Activated T-helper 17 cell treated with anti-CD3 and anti-CD28 coated beads, Interleukin-2, amount 50 U/mL, for 72 hours (primary cell): ENCODE results near the gene LRRC8B. TPM values are rescaled to one million over a fixed set of nuclear protein-coding genes. Genes with fewer than 3 reads are reported as not detected.
"Not testable (repeated sequence)": the region's sequence is repeated elsewhere in the genome, so short reads cannot be mapped to it uniquely, and the experiment has no call there.

Source experiments
- ATAC-seq: fragments of 150-1000 bp; cut with Tn5 transposase; replicated peaks from 2 replicates; pipeline ENCODE4 v1.10.0; 2021; ENCODE audit warnings: mild to moderate bottlenecking, moderate library complexity
- H3K27ac Mint-ChIP-seq: one replicate; pipeline ENCODE4 v1.8.0; 2022; ENCODE audit warnings: mixed read lengths
- H3K27me3 Mint-ChIP-seq: one replicate; pipeline ENCODE4 v1.8.0; 2022; ENCODE audit warnings: mixed read lengths
- H3K36me3 Mint-ChIP-seq: one replicate; pipeline ENCODE4 v1.8.0; 2022; ENCODE audit warnings: low read depth, mild to moderate bottlenecking, mixed read lengths
- H3K4me1 Mint-ChIP-seq: one replicate; pipeline ENCODE4 v1.8.0; 2022; ENCODE audit warnings: mixed read lengths
- H3K4me3 Mint-ChIP-seq: one replicate; pipeline ENCODE4 v1.8.0; 2022; ENCODE audit warnings: mild to moderate bottlenecking, mixed read lengths
- H3K9me3 Mint-ChIP-seq: one replicate; pipeline ENCODE4 v1.8.0; 2022; ENCODE audit warnings: mixed read lengths
- total RNA-seq, 2 donors: library from RNA; stranded (reverse); gene quantifications; one replicate each; pipeline ENCODE4 v1.2.3, GENCODE V29; 2022

The LRRC8B gene
- 10 to 100 TPM; 16.3 to 45.8 TPM for total RNA-seq

DNA sequence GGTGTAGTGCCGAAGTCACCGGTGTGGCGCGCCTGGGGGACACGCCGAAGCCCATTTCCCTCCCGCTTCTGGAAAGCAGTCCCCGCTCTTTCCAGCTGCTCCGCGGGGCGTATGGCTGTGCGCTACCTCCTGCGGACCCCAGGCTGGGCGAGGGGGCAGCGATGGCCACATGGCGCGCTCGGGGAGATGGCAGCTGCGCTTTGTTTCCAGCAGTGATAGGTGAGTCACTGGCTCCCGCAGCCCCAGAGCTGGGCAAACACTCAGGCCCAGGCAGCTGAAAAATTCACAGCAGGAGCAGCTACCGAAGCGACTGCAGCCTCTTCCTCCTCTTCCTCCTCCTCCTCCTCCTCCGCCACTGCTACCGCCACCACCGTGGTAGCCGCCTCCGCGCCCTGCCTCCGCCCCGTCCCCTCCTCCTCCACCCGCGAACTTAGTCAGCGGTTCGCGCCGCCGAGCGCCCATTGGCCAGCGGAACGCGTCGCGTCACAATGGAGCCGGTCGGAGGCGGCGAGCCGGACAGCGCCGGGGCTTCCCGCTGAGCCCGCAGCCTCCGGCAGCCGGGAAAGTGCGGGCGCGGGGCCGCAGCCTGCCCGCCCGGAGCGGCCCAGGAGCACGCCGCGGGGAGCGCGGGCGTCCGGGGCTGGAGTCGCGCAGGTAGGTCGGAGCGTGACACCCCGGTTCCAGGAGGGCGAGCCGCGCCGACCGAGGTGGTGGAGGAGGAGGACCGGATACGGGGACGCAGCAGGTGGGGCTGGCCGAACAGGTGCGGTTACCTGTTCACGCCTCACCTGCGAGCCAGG is at the start of gene LRRC8B:
Gene LRRC8B, plus strand, starts transcription at position 461 of the 800 bp plus-strand sequence. CDS start 57,822 bp downstream, outside the sequence.
- H3K27ac Mint-ChIP-seq = no peak within 1 kb of the TSS
- H3K4me1 Mint-ChIP-seq = peaks cover 8% of the 10 kb centered on the region
- no peak within 1 kb of the TSS for H3K4me3 Mint-ChIP-seq
- peaks cover 6% of the 10 kb centered on the region for H3K9me3 Mint-ChIP-seq
- H3K36me3 Mint-ChIP-seq = peaks cover 8% of the 10 kb centered on the region
- ATAC-seq = peak; percentile 78
- no peaks in the 10 kb centered on the region for H3K27me3 Mint-ChIP-seq

DNA sequence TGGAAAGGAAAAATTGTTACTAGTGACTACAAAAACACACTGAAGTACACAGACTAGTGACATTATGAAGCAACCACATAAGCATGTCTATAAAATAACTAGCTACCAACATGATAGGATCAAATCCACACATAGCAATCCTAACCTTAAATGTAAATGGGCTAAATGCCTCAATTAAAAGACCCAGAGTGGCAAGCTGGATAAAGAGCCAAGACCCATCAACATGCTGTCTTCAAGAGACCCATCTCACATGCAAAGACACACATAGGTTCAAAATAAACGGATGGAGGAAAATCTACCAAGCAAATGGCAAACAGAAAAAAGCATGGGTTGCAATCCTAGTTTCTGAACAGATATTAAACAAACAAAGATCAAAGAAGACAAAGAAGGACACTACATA is 49.4 kb upstream of the LRRC8B start:
- no peak for ATAC-seq
- no peak overlapping the region for H3K27ac Mint-ChIP-seq
- no peaks in the 10 kb centered on the region for H3K27me3 Mint-ChIP-seq
- no peaks in the 10 kb centered on the region for H3K4me1 Mint-ChIP-seq
- no peak overlapping the region for H3K4me3 Mint-ChIP-seq
- peaks cover 7% of the 10 kb centered on the region for H3K9me3 Mint-ChIP-seq
- H3K36me3 Mint-ChIP-seq = no peaks in the 10 kb centered on the region

DNA sequence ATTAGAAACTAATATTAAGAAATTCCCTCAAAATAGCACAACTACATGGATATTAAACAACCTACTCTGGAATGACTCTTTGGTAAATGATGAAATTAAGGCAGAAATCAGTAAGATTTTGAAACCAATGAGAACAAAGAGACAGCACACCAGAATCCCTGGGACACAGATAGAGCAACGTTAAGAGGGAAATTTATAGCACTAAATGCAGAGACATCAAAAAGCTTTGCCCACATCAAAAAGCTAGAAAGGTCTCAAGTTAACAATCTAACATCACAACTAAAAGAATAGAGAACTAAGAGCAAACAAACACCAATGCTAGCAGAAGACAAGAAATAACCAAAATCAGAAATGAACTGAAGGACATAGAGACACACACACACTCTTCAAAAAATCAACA is 48.6 kb upstream of the LRRC8B start:
- H3K9me3 Mint-ChIP-seq = peaks cover 7% of the 10 kb centered on the region
- no peak overlapping the region for H3K4me3 Mint-ChIP-seq
- no peaks in the 10 kb centered on the region for H3K27me3 Mint-ChIP-seq
- no peaks in the 10 kb centered on the region for H3K36me3 Mint-ChIP-seq
- H3K27ac Mint-ChIP-seq = no peak overlapping the region
- ATAC-seq = no peak
- no peaks in the 10 kb centered on the region for H3K4me1 Mint-ChIP-seq

DNA sequence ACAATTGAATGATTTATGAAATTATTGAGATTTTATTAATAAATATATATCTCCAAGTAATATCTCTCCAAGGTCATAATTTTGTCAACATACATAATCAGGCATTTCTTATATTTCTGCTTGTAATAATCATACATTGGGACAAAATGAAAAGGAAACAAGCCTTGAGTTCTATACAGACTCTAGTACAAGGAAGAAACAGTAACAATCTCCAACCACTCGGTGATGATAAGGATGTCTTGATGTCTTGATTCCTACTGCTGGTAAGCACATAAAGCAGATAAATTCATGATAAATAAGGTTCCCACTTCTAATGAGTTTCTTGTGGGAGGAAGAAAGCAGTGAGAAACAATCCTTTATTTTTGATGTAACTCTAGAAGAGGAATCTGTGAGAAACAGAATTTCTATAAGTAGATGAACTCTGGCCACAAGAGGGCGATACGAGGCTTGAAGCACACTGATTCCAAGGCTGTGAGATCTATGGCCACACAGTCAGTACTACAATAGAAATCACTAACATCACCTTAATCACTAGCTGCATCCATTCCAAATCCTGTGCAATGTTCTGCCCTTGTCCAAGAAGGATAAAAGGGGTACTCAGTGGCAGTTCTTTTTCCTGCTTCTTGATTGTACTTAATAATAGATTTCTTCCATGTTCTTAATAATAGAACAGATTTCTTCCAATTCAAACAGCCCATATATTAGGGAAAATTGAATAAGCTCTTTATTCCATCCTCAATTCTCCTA is 41.4 kb upstream of the LRRC8B start:
- H3K4me3 Mint-ChIP-seq = no peak overlapping the region
- H3K9me3 Mint-ChIP-seq = peaks cover 7% of the 10 kb centered on the region
- no peak overlapping the region for H3K27ac Mint-ChIP-seq
- H3K36me3 Mint-ChIP-seq = no peaks in the 10 kb centered on the region
- H3K4me1 Mint-ChIP-seq = peaks cover 12% of the 10 kb centered on the region
- H3K27me3 Mint-ChIP-seq = no peaks in the 10 kb centered on the region
- ATAC-seq = peak; percentile 86

DNA sequence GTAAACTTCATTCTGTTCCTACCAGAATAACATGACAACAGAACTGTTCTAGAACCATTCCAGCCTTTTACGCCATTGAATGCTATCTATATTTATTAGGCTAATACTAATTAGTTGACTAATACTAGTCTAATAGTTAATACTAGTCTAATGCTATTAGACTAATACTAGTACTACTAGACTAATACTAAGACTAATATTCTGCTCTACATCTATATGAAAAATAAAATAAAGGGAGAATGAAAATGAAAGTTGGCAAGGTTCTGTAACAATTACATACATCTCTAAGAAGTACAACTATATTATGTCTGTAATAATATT is 40.9 kb upstream of the LRRC8B start:
- no peaks in the 10 kb centered on the region for H3K27me3 Mint-ChIP-seq
- peaks cover 16% of the 10 kb centered on the region for H3K4me1 Mint-ChIP-seq
- no peak overlapping the region for H3K27ac Mint-ChIP-seq
- ATAC-seq = no peak
- no peak overlapping the region for H3K4me3 Mint-ChIP-seq
- peaks cover 7% of the 10 kb centered on the region for H3K9me3 Mint-ChIP-seq
- no peaks in the 10 kb centered on the region for H3K36me3 Mint-ChIP-seq

DNA sequence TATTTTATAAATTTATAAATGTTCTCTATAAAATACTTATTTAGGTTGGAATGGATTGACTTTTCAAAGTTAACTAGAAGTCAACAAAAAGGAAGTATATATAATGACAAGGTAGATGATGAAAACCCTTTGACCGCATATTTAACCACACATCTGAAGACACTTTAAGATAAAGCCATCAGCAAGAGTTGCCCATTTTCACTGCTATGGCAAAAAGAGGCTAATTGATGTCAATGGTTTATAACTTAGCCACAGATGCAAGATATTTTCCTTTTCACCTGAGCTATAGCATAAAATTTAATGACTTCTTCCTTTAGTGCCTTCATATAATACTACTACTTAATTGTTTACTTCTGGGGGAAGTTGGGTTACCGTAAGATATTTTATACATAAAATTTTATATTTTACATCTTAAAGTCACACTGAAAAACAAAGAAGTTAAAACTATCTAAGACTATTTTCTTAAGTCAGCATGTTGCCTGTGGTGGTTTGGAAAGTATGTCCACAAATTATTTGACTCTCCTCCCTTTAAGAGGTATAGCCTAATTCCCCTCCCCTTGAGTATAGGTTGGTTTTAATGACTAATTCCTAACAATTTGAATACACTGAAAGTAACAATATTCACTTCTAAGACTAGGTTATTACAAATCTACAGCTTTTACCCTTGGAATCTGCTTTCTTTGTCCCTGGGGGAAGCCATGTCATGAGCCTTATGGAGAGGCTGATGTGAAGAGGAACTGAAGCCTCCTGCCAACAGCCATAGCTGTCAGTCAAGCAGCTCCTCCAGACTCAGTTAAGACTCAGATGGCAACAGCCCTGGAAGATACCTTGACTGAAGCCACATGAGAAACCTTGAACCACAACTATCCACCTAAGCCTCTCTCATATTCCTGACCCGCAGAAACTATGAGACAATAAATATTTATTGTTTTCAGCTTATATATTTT is 40.3 kb upstream of the LRRC8B start:
- no peaks in the 10 kb centered on the region for H3K36me3 Mint-ChIP-seq
- H3K27ac Mint-ChIP-seq = no peak overlapping the region
- peaks cover 7% of the 10 kb centered on the region for H3K9me3 Mint-ChIP-seq
- no peak overlapping the region for H3K4me3 Mint-ChIP-seq
- peaks cover 16% of the 10 kb centered on the region for H3K4me1 Mint-ChIP-seq
- peak; percentile 64 for ATAC-seq
- no peaks in the 10 kb centered on the region for H3K27me3 Mint-ChIP-seq

DNA sequence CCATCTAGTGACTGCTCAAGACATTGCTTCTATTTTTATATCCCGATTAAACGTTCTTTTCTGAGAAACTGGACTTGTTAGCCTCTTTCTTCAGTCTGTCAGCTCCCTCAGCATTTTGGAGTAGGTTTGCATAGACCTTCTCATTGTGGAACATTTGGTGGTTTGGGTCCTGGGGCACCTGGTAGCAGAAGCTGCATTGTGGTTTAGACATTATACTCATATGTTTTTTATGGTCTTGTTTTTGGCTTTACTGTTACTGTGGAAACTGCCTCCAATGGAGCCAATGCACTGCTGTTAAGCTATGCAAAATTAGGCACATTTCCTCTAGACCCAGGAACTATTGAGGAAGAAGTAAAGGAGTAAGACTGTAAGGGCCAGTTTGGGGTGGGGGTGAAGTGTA is 36.7 kb upstream of the LRRC8B start:
- no peaks in the 10 kb centered on the region for H3K27me3 Mint-ChIP-seq
- peaks cover 15% of the 10 kb centered on the region for H3K4me1 Mint-ChIP-seq
- H3K27ac Mint-ChIP-seq = no peak overlapping the region
- peak; percentile 45 for ATAC-seq
- no peaks in the 10 kb centered on the region for H3K36me3 Mint-ChIP-seq
- H3K9me3 Mint-ChIP-seq = no peaks in the 10 kb centered on the region
- no peak overlapping the region for H3K4me3 Mint-ChIP-seq

DNA sequence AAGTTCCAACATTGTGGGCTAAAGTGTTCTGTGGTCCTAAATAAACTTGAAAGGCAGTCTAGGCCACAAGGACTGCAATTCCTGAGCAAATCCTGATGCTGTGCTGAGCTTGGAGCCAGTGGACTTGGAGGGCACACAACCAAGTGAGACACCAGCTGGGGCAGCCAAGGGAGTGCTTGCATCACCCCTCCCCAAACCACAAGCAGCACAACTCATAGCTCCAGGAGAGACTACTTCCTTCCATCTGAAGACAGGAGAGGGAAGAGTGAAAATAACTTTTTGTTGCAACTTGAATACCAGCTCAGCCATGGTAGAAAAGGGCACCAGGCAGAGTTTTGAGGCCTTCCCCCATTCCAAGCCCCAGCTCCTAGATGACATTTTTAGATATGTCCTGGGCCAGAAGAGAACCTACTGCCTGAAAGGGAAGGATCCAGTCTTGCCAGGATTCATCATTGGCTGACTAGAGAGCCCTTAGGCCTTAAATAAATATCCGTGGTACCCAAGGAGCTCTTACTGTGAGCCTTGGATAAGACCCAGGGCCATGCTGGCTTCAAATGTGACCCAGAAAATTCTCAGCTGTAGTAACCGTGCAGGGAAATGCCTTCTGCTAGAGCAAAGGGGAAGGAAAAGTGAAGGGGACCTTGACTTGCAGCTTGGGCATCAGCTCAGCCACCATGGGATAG is 35.4 kb upstream of the LRRC8B start:
- Mint-ChIP-seq H3K27me3 (no peaks in the 10 kb centered on the region), H3K9me3 (no peaks in the 10 kb centered on the region), H3K36me3 (no peaks in the 10 kb centered on the region), H3K4me3 (no peak overlapping the region), H3K27ac (no peak overlapping the region), H3K4me1 (peaks cover 9% of the 10 kb centered on the region)
- ATAC-seq = no peak

DNA sequence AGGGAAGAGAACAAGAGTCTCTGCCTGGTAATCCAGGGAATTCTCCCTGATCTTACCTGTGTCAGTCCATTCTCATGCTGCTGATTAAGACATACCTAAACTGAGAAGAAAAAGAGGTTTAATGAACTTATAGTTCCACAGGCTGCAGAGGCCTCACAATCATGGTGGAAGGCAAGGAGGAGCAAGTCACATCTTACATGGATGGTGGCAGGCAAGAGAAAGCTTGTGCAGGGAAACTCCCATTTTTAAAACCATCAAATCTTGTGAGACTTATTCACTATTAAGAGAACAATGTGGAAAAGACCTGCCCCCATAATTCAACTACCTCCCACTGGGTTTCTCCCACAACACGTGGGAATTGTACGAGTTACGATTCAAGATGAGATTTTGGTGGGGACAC is 34.2 kb upstream of the LRRC8B start:
- no peak overlapping the region for H3K27ac Mint-ChIP-seq
- no peaks in the 10 kb centered on the region for H3K9me3 Mint-ChIP-seq
- ATAC-seq = no peak

DNA sequence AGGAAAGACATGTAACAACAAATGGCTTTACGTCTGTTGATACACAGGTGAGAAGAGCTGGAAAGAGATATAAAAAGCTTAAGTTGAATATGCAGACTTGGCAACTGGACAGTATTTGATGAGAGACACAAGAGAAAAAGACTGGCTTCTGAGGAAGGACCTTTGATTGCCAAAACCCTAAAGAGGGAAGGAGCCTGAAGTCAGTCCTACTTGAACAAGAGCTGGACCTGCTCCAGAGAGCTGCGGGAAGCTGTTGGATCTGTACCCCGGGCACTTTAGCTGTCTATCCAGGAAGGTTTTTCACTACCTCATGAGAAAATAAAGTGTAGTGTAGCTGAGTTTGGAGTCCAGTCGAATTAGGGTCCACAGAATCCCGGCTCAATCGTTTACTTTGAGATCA is 25.3 kb upstream of the LRRC8B start:
- Mint-ChIP-seq H3K9me3 (no peaks in the 10 kb centered on the region), H3K4me1 (no peaks in the 10 kb centered on the region), H3K4me3 (no peak overlapping the region), H3K36me3 (no peaks in the 10 kb centered on the region), H3K27ac (no peak overlapping the region), H3K27me3 (no peaks in the 10 kb centered on the region)
- no peak for ATAC-seq

More for the DNA sequence above, 34.2 kb upstream of the LRRC8B start:
- H3K27me3 Mint-ChIP-seq = no peaks in the 10 kb centered on the region
- no peaks in the 10 kb centered on the region for H3K36me3 Mint-ChIP-seq
- no peak overlapping the region for H3K4me3 Mint-ChIP-seq
- H3K4me1 Mint-ChIP-seq = peaks cover 9% of the 10 kb centered on the region

DNA sequence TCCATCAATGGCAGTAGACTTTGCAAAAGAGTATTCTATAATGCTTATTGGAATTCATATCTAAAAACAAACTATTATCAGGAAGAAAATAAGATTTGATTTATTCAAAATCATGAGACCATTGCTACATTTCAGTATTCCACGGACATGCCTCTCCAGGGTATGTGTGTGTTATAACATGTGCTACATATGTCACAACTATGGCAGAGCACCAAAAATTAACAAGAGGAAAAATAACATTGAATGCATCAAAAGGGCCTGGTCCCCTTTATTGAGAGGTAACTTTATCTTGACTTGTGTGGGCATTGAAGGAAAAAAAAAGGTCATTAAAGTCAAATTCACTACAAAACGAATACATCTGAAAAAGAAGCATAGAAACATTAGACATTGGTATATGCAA is 22.6 kb upstream of the LRRC8B start:
- no peaks in the 10 kb centered on the region for H3K36me3 Mint-ChIP-seq
- ATAC-seq = no peak
- no peak overlapping the region for H3K4me3 Mint-ChIP-seq
- H3K27me3 Mint-ChIP-seq = no peaks in the 10 kb centered on the region
- H3K27ac Mint-ChIP-seq = no peak overlapping the region
- no peaks in the 10 kb centered on the region for H3K4me1 Mint-ChIP-seq
- no peaks in the 10 kb centered on the region for H3K9me3 Mint-ChIP-seq

DNA sequence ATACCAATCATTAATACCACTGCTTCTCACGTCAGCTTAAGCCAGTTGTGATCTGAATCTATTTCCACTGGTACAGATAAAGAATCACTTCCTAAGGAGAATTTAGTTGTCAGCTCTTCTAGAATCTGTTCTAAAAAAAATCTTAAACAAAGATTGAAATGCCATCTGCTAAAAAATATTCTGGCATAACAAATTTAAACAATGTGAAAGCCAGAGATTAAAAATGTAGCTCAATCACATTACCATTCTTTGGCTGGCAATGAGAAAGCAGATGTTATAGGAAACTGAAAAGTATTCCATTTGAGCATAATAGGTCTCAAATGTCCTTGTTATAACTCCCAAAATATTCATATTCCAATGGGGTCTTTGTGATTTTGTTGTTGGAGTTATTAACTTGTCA is 21.7 kb upstream of the LRRC8B start:
- no peaks in the 10 kb centered on the region for H3K4me1 Mint-ChIP-seq
- H3K9me3 Mint-ChIP-seq = no peaks in the 10 kb centered on the region
- no peak overlapping the region for H3K4me3 Mint-ChIP-seq
- no peak overlapping the region for H3K27ac Mint-ChIP-seq
- ATAC-seq = no peak
- no peaks in the 10 kb centered on the region for H3K27me3 Mint-ChIP-seq
- H3K36me3 Mint-ChIP-seq = no peaks in the 10 kb centered on the region

DNA sequence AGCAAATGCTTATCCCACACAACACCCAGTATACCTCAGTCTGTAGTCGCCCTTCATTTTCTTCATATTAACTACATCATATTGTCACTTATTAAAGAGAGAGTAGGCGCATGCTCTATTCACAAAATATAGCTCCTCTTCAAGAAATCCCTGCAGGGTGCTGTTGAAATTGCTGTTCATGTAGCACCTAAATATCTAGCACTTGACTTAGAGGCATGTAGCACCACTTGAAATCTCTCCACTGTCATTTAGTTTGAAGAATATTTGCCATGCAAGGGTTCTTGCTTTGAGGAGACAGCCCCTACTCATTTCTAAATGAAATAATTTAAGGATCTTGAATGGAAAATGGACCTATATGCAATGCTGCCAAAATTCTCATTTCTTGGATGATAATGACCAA is 20.9 kb upstream of the LRRC8B start:
- ATAC-seq = no peak
- Mint-ChIP-seq H3K27me3 (no peaks in the 10 kb centered on the region), H3K27ac (no peak overlapping the region), H3K4me3 (no peak overlapping the region), H3K9me3 (no peaks in the 10 kb centered on the region), H3K4me1 (no peaks in the 10 kb centered on the region), H3K36me3 (no peaks in the 10 kb centered on the region)

DNA sequence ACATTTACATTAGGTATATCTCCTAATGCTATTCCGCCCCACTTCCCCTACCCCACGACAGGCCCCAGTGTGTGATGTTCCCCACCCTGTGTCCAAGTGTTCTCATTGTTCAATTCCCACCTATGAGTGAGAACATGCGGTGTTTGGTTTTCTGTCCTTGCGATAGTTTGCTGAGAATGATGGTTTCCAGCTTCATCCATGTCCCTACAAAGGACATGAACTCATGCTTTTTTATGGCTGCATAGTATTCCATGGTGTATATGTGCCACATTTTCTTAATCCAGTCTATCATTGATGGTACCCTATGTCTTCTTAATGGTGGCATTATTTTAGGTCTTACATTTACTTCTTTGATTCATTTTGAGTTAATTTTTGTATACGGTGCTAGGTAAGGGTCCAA is 14.6 kb upstream of the LRRC8B start:
- H3K36me3 Mint-ChIP-seq, H3K27ac Mint-ChIP-seq, H3K27me3 Mint-ChIP-seq, ATAC-seq, H3K4me3 Mint-ChIP-seq, H3K9me3 Mint-ChIP-seq, H3K4me1 Mint-ChIP-seq: not testable (repeated sequence)
